Fibroblast of mammary gland (primary cell): ENCODE data around the gene TMEM101.
A peak's percentile ranks its signal among the peaks of the same experiment; 100 is the strongest.

ENCODE experiments used
- DNase-seq: peaks from one replicate; pipeline ENCODE4 v3.0.0-alpha.2; 2010; ENCODE audit warnings: low read depth
- H3K4me3 ChIP-seq: 2 replicates; pipeline ENCODE4 v1.5.1; 2011; ENCODE audit warnings: low read depth, mild to moderate bottlenecking, low read length, moderate library complexity; ENCODE audit not compliant: control insufficient read depth
- CTCF ChIP-seq: conservative IDR thresholded peaks from 2 replicates; pipeline ENCODE4 v1.5.1; 2011; ENCODE audit warnings: low read depth, low read length, inconsistent platforms; ENCODE audit not compliant: control insufficient read depth, insufficient read depth

The TMEM101 gene

GRCh38 chr17:44014437-44015172 lies at the start of gene TMEM101:
Gene TMEM101 (minus strand): TSS chr17:44014963. CDS start chr17:44014952, 11 bp downstream.
- TF ChIP-seq CTCF, result no peak
- peak; percentile 94 for DNase-seq
- peak within 1 kb of the TSS; percentile 97 for H3K4me3 ChIP-seq

- DNase-seq, result no peak
- no peak overlapping the region for H3K4me3 ChIP-seq
- no peak for TF ChIP-seq CTCF
These were observed 49.2 kb upstream of the TMEM101 start for GRCh38 chr17:44063704-44064639.

GRCh38 chr17:44062871-44063270 lies 48.1 kb upstream of the TMEM101 start:
- TF ChIP-seq CTCF, result no peak
- H3K4me3 ChIP-seq, result no peak overlapping the region
- no peak for DNase-seq

GRCh38 chr17:44061446-44061845 lies 46.7 kb upstream of the TMEM101 start:
- no peak overlapping the region for H3K4me3 ChIP-seq
- TF ChIP-seq CTCF, result no peak
- DNase-seq, result peak; percentile 71

- no peak for TF ChIP-seq CTCF
- DNase-seq, result no peak
- no peak overlapping the region for H3K4me3 ChIP-seq
These were observed 44.5 kb upstream of the TMEM101 start for GRCh38 chr17:44059101-44059892.

- no peak for TF ChIP-seq CTCF
- H3K4me3 ChIP-seq, result no peak overlapping the region
- DNase-seq, result no peak
These were observed 38.5 kb upstream of the TMEM101 start for GRCh38 chr17:44053125-44053872.
